Measurements from ENCODE around the gene RBM11. TPM values are rescaled to one million over a fixed set of nuclear protein-coding genes. Genes with fewer than 3 reads are reported as not detected.
A peak's percentile ranks its signal among the peaks of the same experiment; 100 is the strongest.
"Not testable (repeated sequence)": the region's sequence is repeated elsewhere in the genome, so short reads cannot be mapped to it uniquely, and the experiment has no call there.

Gene RBM11, protein sequence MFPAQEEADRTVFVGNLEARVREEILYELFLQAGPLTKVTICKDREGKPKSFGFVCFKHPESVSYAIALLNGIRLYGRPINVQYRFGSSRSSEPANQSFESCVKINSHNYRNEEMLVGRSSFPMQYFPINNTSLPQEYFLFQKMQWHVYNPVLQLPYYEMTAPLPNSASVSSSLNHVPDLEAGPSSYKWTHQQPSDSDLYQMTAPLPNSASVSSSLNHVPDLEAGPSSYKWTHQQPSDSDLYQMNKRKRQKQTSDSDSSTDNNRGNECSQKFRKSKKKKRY
- total RNA-seq (1.4 and 6.1 TPM in 2 replicates), polyA plus RNA-seq (1.1 and 3.5 TPM in 2 replicates)

DNA sequence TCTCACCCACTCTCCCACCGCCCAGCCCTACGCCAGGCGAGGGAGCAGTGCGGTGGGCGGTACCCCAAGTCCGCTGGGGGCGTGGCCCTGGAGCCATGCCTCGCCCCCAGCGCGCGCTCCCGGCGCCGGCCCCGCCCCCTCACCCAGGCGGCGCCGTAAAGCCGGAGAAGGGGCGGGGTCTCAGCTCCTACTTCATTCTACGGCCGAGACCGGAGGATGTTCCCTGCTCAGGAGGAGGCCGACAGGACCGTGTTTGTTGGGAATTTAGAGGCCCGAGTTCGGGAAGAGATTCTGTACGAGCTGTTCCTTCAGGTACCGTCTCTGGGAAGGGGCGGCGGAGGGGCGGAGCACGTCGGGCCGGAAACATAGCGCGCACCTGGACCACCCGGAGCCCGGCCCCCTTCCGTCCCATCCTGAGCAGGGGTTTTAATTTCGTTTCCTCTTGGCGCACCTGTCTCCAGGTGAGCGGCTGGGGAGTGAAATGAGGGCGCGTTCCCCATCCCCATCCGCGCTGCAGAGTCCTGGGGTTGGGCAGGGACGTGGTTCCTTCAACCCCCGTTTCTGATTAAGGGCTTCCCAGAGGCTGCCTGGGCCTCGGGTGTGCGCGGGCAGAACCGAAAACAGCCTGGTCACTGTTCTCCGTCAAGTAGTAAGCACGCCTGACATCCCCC is at the start of gene RBM11:
Gene RBM11 (plus strand): TSS at position 187 of the 671 bp plus-strand sequence. CDS start 30 bp downstream, at position 217.
- H4K20me1 ChIP-seq (ENCODE audit: insufficient read depth, poor library complexity, severe bottlenecking): no peaks in the 10 kb centered on the region
- H3K9me3 ChIP-seq (ENCODE audit: low read depth): no peaks in the 10 kb centered on the region
- H3K36me3 ChIP-seq (replicated peaks; ENCODE audit: insufficient read depth, low read depth): no peaks in the 10 kb centered on the region
- no peaks in the 10 kb centered on the region for H3K4me1 ChIP-seq (ENCODE audit: insufficient read depth)
- peaks cover 4% of the 10 kb centered on the region for H3K27me3 ChIP-seq
- peak within 1 kb of the TSS; percentile 71 for H3K4me3 ChIP-seq
- H3K9me2 ChIP-seq (replicated peaks; ENCODE audit: insufficient read depth): no peaks in the 10 kb centered on the region
- peak within 1 kb of the TSS; percentile 31 for H3K27ac ChIP-seq
- peak within 1 kb of the TSS; percentile 82 for H3K4me2 ChIP-seq
- H2AFZ ChIP-seq: peak within 1 kb of the TSS; percentile 86
- 1% methylated on average over 52 of the region's 55 CpGs for WGBS (ENCODE audit: low lambda C conversion rate, missing lambda C conversion rate)
- peak; percentile 95 for DNase-seq (ENCODE audit: low spot score)
- TF ChIP-seq, protein P1, sequence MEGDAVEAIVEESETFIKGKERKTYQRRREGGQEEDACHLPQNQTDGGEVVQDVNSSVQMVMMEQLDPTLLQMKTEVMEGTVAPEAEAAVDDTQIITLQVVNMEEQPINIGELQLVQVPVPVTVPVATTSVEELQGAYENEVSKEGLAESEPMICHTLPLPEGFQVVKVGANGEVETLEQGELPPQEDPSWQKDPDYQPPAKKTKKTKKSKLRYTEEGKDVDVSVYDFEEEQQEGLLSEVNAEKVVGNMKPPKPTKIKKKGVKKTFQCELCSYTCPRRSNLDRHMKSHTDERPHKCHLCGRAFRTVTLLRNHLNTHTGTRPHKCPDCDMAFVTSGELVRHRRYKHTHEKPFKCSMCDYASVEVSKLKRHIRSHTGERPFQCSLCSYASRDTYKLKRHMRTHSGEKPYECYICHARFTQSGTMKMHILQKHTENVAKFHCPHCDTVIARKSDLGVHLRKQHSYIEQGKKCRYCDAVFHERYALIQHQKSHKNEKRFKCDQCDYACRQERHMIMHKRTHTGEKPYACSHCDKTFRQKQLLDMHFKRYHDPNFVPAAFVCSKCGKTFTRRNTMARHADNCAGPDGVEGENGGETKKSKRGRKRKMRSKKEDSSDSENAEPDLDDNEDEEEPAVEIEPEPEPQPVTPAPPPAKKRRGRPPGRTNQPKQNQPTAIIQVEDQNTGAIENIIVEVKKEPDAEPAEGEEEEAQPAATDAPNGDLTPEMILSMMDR (IDR thresholded peaks at IDR 0.05; ENCODE audit: poor library complexity): no peak
- TF ChIP-seq EZH2phosphoT487 (IDR thresholded peaks at IDR 0.05; ENCODE audit: low read depth, severe bottlenecking, unreplicated experiment) (no peak), EZH2 (IDR thresholded peaks at IDR 0.05; ENCODE audit: borderline replicate concordance) (no peak)
- H3K79me2 ChIP-seq: no peaks in the 10 kb centered on the region

DNA sequence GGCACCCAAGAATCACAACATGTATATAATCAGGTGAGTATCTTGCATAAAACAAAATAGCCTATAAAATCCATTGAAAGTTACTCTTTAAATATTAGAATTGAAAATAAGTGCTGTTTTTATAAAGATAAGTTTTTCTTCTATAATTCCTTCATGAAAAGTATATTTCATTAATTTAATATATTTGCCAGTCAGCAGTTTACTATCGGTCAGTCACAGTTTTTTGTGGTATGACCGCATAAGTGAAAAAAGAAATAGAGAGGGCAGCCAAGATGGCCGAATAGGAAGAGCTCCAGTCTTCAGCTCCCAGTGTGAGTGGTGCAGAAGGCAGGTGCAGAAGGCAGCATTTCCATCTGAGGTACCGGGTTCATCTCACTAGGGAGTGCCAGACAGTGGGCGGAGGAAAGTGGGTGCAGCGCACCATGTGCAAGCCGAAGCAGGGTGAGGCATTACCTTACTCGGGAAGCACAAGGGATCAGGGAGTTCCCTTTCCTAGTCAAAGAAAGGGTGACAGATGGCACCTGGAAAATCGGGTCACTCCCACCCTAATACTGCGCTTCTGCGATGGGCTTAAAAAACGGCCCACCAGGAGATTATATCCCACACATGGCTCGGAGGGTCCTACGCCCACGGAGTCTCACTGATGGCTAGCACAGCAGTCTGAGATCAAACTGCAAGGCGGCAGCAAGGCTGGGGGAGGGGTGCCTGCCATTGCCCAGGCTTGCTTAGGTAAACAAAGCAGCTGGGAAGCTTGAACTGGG is 49.3 kb upstream of the RBM11 start:
- H3K4me2 ChIP-seq; H2AFZ ChIP-seq; H3K36me3 ChIP-seq (replicated peaks; ENCODE audit: insufficient read depth, low read depth); H3K79me2 ChIP-seq; H3K27ac ChIP-seq; H3K4me1 ChIP-seq (ENCODE audit: insufficient read depth); H3K4me3 ChIP-seq; H3K27me3 ChIP-seq; H3K9me3 ChIP-seq (ENCODE audit: low read depth); DNase-seq (ENCODE audit: low spot score); H3K9me2 ChIP-seq (replicated peaks; ENCODE audit: insufficient read depth); H4K20me1 ChIP-seq (ENCODE audit: insufficient read depth, poor library complexity, severe bottlenecking): not testable (repeated sequence)
- whole genome bisulfite sequencing (ENCODE audit: low lambda C conversion rate, missing lambda C conversion rate): 82% methylated on average over 16 of the region's 16 CpGs

DNA sequence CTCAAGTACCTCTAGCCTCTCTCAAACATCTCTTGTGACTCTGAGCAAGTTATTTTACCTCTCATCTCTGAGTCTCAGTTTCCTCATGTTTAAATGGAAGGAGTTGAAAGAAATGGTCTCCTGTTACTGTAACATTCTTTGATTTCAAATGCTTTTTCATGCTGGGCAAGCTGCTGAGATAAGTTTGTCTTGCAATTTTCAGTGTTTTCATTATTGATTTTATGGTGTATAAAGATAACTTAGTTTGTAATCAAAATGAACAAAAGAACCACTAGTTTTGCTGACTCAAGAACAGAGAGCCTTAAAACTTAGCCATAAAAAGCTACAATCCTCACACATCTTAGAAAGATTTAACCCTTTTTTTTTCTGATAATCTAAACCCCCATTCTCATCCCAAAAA is 9.7 kb upstream of the RBM11 start:
- no peak for DNase-seq (ENCODE audit: low spot score)
- no peak overlapping the region for H3K4me3 ChIP-seq

More for the DNA sequence above, 9.7 kb upstream of the RBM11 start:
- TF ChIP-seq EZH2phosphoT487 (IDR thresholded peaks at IDR 0.05; ENCODE audit: low read depth, severe bottlenecking, unreplicated experiment): no peak
- TF ChIP-seq EZH2 (IDR thresholded peaks at IDR 0.05; ENCODE audit: borderline replicate concordance): no peak
- TF ChIP-seq, protein P1 (IDR thresholded peaks at IDR 0.05; ENCODE audit: poor library complexity): no peak
- H3K79me2 ChIP-seq: no peaks in the 10 kb centered on the region
- H3K4me2 ChIP-seq: no peak overlapping the region
- H3K27ac ChIP-seq: no peak overlapping the region
- H2AFZ ChIP-seq: no peak overlapping the region
- H3K4me1 ChIP-seq (ENCODE audit: insufficient read depth): no peaks in the 10 kb centered on the region
- H3K9me3 ChIP-seq (ENCODE audit: low read depth): no peaks in the 10 kb centered on the region
- H3K27me3 ChIP-seq: no peaks in the 10 kb centered on the region
- no peaks in the 10 kb centered on the region for H3K36me3 ChIP-seq (replicated peaks; ENCODE audit: insufficient read depth, low read depth)
- no peaks in the 10 kb centered on the region for H3K9me2 ChIP-seq (replicated peaks; ENCODE audit: insufficient read depth)
- H4K20me1 ChIP-seq (ENCODE audit: insufficient read depth, poor library complexity, severe bottlenecking): no peaks in the 10 kb centered on the region
